CD4-positive, alpha-beta T cell (primary cell): Measurements from ENCODE around the gene TDRD9. TPM values are rescaled to one million over a fixed set of nuclear protein-coding genes. Genes with fewer than 3 reads are reported as not detected.

ENCODE experiments used
- ATAC-seq: fragments of 200-7000 bp; cut with Tn5 transposase; one replicate; pipeline ENCODE4 v1.10.0; 2022; ENCODE audit warnings: mild to moderate bottlenecking; ENCODE audit not compliant: poor library complexity
- CTCF ChIA-PET: fragments of 350-600 bp; sonication (Branson Sonifier 250); formaldehyde crosslinking; loops from one replicate; lab custom pipeline; 2021; ENCODE audit warnings: antibody characterized with exemption, inconsistent platforms; lab: Charles Lee
- POLR2A ChIA-PET: fragments of 350-600 bp; sonication (Branson Sonifier 250); formaldehyde crosslinking; loops from one replicate; lab custom pipeline; 2021; ENCODE audit warnings: antibody characterized with exemption, inconsistent platforms; lab: Charles Lee
- DNase-seq, 14 experiments: peaks; one replicate each; pipeline ENCODE4 v3.0.0-alpha.2; 2013 to 2020; ENCODE audit warnings: mixed read lengths in 2 of 14
- H3K27ac ChIP-seq, 2 donors: one replicate each; pipeline versions ENCODE4 v1.5.1 to v1.7.0; 2013; ENCODE audit warnings: low read length in 2 of 2, low read depth in 1 of 2, mild to moderate bottlenecking in 1 of 2
- H3K27me3 ChIP-seq, 2 experiments: 1 replicate in 1 of 2; 2 replicates in 1 of 2; pipeline versions ENCODE4 v1.6.1 to v1.7.0; 2013; ENCODE audit warnings: low read length in 2 of 2, control low read depth in 1 of 2, mild to moderate bottlenecking in 1 of 2, moderate library complexity in 1 of 2; ENCODE audit not compliant: insufficient read depth in 2 of 2, control insufficient read depth in 1 of 2
- H3K36me3 ChIP-seq: one replicate; pipeline ENCODE4 v1.6.1; 2013; ENCODE audit warnings: low read length, control low read depth; ENCODE audit not compliant: insufficient read depth
- H3K4me1 ChIP-seq: one replicate; pipeline ENCODE4 v1.6.1; 2013; ENCODE audit warnings: low read length, control low read depth; ENCODE audit not compliant: insufficient read depth
- H3K4me3 ChIP-seq: one replicate; pipeline ENCODE4 v1.5.1; 2013; ENCODE audit warnings: mild to moderate bottlenecking, low read length, moderate library complexity
- H3K9me3 ChIP-seq, 2 experiments: 1 replicate in 1 of 2; 2 replicates in 1 of 2; pipeline versions ENCODE4 v1.6.1 to v1.7.0; 2013; ENCODE audit warnings: low read length in 2 of 2, mild to moderate bottlenecking in 2 of 2, control low read depth in 1 of 2, moderate library complexity in 1 of 2; ENCODE audit not compliant: control insufficient read depth in 1 of 2, insufficient read depth in 1 of 2
- H3K27ac Mint-ChIP-seq: one replicate; pipeline ENCODE4 v1.8.0; 2020; ENCODE audit warnings: mixed read lengths
- H3K27me3 Mint-ChIP-seq: one replicate; pipeline ENCODE4 v1.8.0; 2021; ENCODE audit warnings: mixed read lengths
- H3K36me3 Mint-ChIP-seq: one replicate; pipeline ENCODE4 v1.8.0; 2021; ENCODE audit warnings: low read depth, mixed read lengths
- H3K4me1 Mint-ChIP-seq: one replicate; pipeline ENCODE4 v1.8.0; 2021; ENCODE audit warnings: low read depth, mixed read lengths
- H3K4me3 Mint-ChIP-seq: one replicate; pipeline ENCODE4 v1.8.0; 2020; ENCODE audit warnings: mild to moderate bottlenecking, mixed read lengths
- H3K9me3 Mint-ChIP-seq: one replicate; pipeline ENCODE4 v1.8.0; 2020; ENCODE audit warnings: mixed read lengths
- CTCF ChIP-seq: fragments of 200-600 bp; IDR thresholded peaks from one replicate; pipeline ENCODE4 v1.8.0; 2022; ENCODE audit warnings: antibody characterized with exemption, mild to moderate bottlenecking
- intact Hi-C, 2 experiments: fragments of 100-400 bp; cut with DNase I in 1 of 2; cut with micrococcal nuclease in 1 of 2; formaldehyde crosslinking; loops; one replicate each; pipeline versions ENCODE4 v1.15.1 to v1.9.0; 2023 to 2025; cut with DNase I, micrococcal nuclease
- total RNA-seq, 174 experiments: library from RNA in 2 of 174; stranded (reverse) in 2 of 174; gene quantifications; one replicate each; pipeline ENCODE4 v1.2.3 and lab custom pipeline; 2021 to 2026

The TDRD9 gene
- total RNA-seq, 2 experiments from 2014 or later = 0.17 to 0.27 TPM

GRCh38 chr14:103994535-103995184 is 66.4 kb downstream of the TDRD9 start:
- ATAC-seq (no peak), DNase-seq (no peak)
- Histone ChIP-seq H3K4me1 (no peaks in the 10 kb centered on the region), H3K27me3 (peaks cover 0 to 13% of the 10 kb centered on the region in 2 experiments), H3K27ac (no peak overlapping the region), H3K36me3 (no peaks in the 10 kb centered on the region), H3K4me3 (no peak overlapping the region), H3K9me3 (peaks cover under 1 to 6% of the 10 kb centered on the region in 2 experiments)
- Mint-ChIP-seq H3K4me3 (no peak overlapping the region), H3K27ac (no peak overlapping the region), H3K36me3 (no peaks in the 10 kb centered on the region), H3K9me3 (no peaks in the 10 kb centered on the region), H3K27me3 (peaks cover 33% of the 10 kb centered on the region), H3K4me1 (no peaks in the 10 kb centered on the region)
- POLR2A ChIA-PET = no interaction called here
- intact Hi-C loops = no loop called here
- CTCF ChIA-PET = no interaction called here
- no peak for TF ChIP-seq CTCF

DNA sequence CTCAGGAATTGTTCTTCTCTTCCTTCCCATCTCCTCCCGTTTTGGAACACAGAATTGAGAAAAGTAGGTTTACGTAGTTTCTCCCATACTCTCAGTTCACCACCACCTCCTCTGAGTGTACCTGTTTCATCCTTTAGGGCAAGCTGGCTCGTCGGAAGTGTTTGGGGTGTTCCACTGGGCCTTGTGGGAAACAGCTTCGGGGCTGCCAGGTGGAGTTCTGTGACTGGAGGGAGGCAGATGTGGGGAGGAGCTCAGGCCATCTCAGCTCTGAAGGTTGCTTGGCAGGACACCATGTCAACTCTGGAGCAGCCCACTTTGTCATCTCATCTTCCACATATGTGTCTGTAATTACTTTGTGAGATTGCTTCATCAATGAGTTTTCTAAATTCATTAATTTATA is 67.6 kb downstream of the TDRD9 start:
- Histone ChIP-seq H3K4me3 (no peak overlapping the region), H3K4me1 (no peaks in the 10 kb centered on the region), H3K27me3 (peaks cover 0 to 6% of the 10 kb centered on the region in 2 experiments), H3K27ac (no peak overlapping the region), H3K9me3 (no peaks in the 10 kb centered on the region), H3K36me3 (no peaks in the 10 kb centered on the region)
- intact Hi-C loops = no loop called here
- no peak for TF ChIP-seq CTCF
- Mint-ChIP-seq H3K36me3 (no peaks in the 10 kb centered on the region), H3K9me3 (no peaks in the 10 kb centered on the region), H3K27ac (no peak overlapping the region), H3K27me3 (peaks cover 24% of the 10 kb centered on the region), H3K4me1 (no peaks in the 10 kb centered on the region), H3K4me3 (no peak overlapping the region)
- CTCF ChIA-PET = no interaction called here
- DNase-seq (no peak), ATAC-seq (no peak)
- POLR2A ChIA-PET = no interaction called here

DNA sequence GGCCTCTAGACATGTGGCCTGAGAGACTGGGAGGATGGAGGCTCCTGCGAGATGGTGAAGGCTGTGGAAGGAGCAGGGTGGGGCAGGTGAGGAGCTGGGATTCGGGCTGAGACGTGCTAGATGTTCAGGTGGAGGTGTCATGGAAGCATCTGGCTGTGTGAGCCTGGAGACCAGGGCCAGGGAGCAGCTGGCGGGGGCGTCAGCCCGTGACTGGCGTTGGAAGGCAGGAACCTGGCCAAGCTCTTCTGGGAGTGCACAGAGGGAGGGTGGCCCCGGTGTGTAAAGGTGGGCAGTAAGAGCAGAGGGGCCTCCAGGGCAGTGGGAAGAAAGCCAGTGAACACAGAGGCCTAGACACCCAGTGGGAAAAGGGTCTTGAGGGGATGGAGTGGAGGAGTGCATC is 69.1 kb downstream of the TDRD9 start:
- intact Hi-C loops = no loop called here
- H3K9me3 Mint-ChIP-seq = no peaks in the 10 kb centered on the region
- H3K36me3 Mint-ChIP-seq = no peaks in the 10 kb centered on the region
- no peaks in the 10 kb centered on the region for H3K36me3 ChIP-seq
- no peak overlapping the region for H3K27ac ChIP-seq
- H3K27ac Mint-ChIP-seq = no peak overlapping the region
- H3K4me3 Mint-ChIP-seq = no peak overlapping the region
- no peak overlapping the region for H3K4me3 ChIP-seq
- no peaks in the 10 kb centered on the region for H3K9me3 ChIP-seq
- ChIA-PET POLR2A (no interaction called here), CTCF (no interaction called here)
- ATAC-seq = no peak
- H3K27me3 Mint-ChIP-seq = peaks cover 23% of the 10 kb centered on the region
- H3K4me1 ChIP-seq = no peaks in the 10 kb centered on the region
- H3K27me3 ChIP-seq = peaks cover 0 to 6% of the 10 kb centered on the region in 2 experiments
- DNase-seq = no peak
- H3K4me1 Mint-ChIP-seq = no peaks in the 10 kb centered on the region
- TF ChIP-seq CTCF = no peak
